AG08396 (cell line): ENCODE measurements around the gene TMEM200A.

Source experiments
- DNase-seq: peaks from one replicate; pipeline ENCODE4 v3.0.0; 2012; ENCODE audit warnings: low spot score, mixed read lengths

Gene TMEM200A

DNA sequence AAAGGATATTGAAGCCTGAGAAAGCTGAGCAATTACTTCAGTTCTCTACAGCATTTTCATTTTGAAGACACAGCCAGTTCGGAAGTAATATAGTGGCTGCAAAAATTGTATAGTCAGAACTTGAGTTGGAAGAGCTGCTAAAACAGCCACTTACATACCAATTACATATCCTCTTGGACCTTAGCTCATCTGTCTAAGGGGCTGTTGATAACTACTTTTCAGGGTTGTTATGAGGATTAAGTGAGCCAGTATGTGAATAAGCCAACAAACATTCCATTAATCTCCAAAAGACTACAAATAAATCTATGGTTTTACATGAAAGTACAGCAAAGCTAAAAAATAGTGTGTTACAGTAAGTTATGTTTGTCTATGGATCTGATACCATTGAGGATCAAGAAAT lies 59.7 kb downstream of the TMEM200A start:
- DNase-seq = no peak

DNA sequence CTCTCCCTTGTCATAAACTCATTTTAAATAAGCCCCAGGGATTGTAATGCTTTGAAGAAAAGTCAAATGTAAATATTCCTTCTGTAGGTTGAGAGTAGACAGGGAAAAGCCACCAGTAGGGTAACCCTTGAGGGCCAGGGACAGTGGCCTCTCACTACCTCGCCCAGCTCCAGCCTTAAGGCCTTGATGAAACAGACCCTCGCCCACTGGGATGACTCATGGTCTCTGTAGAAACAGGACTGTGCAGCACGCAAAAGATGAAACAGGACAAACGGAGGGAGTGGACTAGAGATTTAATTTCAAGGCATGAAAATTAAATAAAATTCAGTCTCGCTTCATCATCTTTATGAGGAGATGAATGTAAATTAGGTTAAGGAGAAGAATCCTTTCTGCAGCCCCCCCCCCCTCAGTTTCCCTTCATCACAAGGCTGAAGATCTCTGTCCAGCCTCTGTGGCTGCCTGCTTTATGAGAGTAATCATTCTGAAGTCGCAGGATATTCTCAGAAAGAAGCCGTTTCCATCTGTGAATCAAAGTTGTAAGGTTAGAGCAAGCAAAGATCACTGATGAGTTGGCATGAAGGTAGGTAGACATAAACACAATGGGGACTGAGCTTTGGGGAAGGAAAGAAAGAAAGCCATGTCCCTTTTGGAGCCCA lies 60.4 kb downstream of the TMEM200A start:
- no peak for DNase-seq

DNA sequence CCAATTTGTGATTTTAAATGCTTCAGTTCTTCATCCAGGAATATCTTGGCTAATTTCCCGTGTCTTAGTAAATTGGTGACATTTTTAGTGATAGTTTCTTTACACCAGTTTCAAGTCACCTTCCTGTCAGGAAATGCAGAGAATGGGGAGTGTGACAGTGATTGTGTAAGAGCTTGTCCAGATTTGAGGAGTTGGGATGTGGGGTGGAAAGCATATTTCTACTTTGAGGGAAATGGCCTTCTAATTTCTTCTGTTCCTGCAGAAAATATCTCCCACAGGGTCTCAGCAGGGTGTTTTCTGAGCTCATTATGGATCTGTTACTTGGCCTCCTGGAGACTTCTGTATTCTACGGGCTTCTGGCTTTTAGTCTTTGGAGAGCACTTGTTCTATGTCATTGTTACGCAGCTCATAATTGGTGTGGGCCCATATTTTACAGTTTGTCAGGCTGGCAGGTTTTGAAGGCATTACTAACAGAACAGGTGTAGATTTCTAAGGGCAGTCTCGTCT lies 65.6 kb downstream of the TMEM200A start:
- no peak for DNase-seq

DNA sequence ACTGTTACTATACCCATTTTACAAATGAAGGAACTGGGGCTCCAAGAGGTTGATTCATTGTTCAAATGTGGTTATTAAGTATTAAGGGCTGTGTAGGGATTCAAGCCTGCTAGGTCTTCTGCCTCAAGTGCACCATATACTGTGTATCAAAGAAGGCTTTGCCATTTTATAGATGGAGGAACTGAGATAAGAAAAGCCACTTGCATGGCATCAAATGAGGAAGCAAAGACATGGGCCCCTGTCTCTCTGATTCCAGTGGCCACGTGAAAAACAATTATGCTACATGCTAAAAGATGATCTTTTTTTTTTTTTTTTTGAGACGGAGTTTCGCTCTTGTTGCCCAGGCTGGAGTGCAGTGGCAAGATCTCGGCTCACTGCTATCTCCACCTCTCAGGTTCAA lies 67.0 kb downstream of the TMEM200A start:
- DNase-seq = no peak

DNA sequence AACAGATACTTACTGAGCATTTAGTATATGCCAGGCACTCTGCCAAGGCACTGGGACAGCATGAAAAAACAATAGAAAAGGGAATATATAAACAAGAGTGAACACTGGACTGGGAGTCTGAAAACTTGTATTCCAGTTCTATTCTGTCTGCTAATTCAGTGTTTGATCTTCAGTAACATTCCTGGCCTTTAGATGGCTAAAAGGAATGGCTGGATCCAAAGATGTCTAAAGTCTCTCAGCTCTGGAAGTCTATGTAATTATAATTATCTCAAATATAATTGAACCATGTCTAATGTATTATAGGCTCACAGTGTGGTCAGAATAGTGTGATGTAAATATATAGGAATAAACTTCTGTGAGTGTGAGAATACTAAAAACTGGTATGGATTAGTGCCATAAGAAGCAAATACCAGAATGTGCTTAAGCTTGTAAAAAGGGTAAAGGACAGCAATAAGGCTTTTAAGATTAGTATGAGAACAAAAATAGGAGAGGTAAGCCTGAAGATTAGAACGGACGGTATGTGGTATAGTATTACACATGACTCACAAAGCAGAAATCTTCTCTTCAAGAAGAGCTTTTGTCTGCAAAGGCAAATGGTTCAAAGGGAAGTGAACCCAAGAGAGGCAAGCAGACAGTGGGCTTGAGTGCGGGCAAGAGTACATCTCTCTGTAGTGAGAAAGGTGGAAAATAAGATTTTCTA lies 68.5 kb downstream of the TMEM200A start:
- no peak for DNase-seq

DNA sequence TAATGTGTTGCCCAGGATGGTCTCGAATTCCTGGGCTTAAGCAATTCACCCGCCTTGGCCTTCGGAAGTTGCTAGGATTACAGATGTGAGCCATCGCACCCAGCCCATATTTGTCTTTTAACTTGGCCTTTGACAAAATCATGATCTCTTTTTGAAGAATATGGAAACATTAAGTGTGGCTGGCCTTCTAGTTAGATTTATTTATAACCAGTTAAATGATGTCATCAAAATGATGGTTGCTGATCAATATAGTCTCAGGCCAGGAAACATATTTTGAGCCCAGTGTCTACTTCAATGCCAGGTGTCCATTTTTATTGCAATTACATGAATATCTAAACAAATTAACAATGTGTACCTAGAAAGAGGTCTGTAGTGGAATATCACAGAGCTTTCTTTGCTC lies 69.4 kb downstream of the TMEM200A start:
- DNase-seq = no peak

DNA sequence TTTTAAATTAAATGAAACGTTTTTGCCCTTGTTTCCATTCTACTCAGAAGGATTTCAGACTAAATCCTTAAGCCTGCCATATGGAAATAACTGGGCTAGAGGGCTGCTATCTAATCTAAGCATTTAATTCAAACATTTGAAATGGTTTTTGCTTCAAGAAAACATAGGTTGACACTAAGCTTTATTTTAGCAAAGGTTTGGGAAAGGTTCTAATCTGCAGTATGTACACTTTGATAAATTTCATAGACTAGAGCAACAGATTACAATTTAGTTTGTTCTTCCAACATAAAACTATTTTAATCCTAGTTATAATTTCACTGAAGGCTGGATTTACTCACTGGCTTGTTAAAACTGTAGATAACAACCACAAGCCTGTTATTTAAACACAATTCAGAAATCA lies 72.1 kb downstream of the TMEM200A start:
- DNase-seq = no peak

DNA sequence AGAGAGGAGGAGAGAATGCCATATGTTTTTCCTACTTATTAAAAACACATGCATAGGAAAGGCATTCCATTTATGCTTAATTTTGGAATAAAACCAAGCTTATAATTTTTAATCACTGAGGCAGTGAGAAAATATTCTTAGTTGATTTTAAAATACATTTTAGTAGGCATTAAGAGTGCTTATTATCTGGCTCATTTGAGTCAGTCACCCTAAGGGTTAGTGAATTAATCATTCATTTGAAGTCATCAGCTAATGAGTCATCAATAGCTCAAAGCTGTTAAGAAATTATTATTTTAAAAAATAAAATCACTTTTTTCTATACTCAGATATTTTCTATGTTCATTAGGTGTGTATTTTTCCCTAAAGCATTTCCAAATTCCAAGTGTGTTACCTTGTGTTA lies 81.6 kb downstream of the TMEM200A start:
- DNase-seq = no peak

DNA sequence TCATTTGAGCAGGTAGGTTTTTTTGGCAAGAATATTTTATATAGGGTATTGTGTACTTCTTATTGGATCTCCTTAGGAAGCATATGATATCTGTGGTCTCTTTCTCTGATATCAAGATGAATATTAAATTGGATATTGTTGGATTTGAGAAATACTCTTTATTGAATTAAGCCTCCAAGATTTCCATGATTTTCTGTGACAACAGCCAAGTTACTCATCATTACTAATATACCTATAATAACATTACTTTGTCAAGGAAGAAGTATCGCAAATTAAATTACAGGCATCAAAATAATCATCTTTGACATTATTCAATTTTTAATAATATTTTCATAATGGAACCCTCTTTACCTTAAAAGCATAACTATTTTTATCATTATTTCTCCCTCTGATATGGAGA lies 86.5 kb downstream of the TMEM200A start:
- no peak for DNase-seq

DNA sequence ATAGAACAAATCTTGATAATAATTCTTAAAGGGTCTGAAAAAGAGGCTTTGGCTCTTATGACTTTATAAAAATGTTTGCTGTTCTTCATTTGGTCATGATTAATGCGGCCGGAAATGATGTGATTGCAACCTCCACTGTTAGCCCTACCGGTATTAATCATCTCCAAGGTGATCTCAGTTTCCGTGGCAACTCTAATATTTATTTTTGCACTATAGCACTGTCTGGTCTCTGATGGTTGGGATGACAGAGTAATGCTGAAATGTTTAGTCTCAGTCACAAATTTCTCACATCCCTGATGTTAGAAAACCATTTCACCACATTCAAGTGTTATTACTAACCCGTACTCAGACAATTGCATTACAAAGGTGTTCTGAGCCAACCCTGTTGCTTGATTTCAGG lies 87.4 kb downstream of the TMEM200A start:
- no peak for DNase-seq

DNA sequence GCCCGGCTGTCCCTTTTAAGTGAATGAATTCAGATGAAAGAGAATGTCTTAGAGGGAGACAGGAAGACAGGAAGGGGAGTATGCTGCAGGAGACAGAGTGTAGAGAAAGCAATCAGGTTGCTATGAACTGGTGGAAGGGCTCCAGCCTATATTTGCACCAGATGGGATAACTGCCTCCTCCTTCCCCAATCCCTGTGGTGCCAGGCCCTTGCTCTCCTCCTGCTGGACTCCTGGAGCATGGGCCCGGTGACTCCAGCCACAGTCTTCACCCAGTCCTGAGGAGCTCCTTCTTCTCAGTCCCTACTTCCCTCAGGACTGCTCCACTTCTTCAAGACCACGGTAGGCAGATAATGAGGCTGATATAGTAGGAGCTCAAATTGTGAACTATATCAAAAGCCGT lies 91.8 kb downstream of the TMEM200A start:
- DNase-seq = no peak

DNA sequence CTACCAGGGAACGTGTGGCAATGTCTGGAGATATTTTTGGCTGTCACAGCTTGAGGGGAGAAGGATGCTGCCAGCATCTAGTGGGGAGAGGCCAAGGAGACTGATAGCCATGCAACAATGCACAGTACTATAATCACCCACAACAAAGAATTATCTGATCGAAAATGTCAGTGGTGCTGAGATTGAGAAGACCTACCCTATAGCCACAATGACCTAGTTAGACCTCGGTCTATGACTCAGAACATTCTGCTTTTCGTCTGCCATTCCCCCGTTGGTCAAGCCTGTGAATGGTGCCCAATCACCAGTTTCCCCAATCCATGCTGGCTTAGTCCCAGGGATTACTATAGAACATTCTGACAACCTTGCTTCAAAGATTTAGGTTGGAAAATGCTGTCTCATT lies 93.5 kb downstream of the TMEM200A start:
- DNase-seq = no peak

DNA sequence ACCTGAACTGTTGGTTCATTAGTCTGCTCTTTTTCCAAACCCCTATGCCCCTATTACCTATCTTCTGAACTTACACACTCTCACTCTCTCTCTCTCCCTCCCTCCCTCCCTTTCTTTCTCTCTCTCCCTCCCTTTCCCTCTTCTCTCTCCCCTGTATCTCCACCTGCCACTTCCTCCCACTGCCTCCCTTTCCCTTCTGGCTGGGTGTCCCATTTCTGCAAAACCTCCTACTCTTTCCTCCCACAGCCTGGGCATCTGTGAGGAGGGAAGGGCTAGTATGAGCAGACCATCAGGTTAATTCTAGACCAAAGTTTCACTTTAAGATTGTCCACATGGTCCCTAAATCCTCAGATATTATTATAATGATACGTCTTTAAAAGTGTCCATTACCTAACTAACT lies 95.1 kb downstream of the TMEM200A start:
- no peak for DNase-seq

DNA sequence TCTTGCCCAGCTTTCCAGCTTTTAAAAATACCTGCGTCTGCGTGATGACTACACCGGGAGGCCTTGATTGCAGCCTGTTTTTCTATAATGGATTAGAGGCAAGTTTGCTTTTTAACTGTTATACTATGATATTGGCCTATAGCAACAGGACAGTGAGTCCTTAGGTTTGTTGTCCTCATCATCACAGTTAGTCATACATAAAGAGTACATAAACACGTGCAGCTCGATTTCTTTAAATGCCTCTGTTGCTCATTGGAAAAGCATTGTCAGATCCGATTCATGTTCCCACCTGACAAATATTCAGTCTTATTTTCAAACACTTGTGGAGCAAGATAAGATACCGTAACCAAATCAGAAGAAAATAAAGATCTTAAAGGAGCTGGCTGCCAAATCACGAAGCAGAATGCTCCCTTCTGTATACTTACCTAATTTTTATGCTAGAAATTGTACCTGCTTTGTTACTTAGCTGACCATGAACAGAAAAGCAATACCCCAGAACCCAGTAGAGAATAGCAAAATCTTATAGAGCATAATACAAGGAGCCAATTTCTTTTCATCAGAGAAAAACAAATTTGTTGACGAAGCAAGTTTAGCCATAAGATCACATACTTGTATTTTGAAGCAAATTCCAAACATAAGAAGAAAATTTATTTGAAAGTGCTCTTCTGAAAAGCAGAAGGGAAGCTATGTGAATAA lies 100.4 kb downstream of the TMEM200A start:
- no peak for DNase-seq

DNA sequence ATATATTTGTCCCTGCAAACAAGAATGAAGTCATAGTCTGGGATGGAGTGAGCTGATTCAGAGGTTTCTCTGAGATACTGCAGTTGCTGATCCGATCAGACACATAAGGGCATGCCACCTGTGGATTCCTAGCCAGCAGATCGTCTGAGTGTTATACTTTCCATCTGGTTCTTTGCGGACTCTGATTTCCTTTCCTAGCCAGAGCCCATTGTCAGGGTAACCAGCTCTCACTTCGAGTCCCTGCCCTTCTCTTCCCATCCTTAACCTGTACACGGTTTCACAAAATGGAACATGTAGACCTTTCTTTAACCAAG lies 100.9 kb downstream of the TMEM200A start:
- no peak for DNase-seq

DNA sequence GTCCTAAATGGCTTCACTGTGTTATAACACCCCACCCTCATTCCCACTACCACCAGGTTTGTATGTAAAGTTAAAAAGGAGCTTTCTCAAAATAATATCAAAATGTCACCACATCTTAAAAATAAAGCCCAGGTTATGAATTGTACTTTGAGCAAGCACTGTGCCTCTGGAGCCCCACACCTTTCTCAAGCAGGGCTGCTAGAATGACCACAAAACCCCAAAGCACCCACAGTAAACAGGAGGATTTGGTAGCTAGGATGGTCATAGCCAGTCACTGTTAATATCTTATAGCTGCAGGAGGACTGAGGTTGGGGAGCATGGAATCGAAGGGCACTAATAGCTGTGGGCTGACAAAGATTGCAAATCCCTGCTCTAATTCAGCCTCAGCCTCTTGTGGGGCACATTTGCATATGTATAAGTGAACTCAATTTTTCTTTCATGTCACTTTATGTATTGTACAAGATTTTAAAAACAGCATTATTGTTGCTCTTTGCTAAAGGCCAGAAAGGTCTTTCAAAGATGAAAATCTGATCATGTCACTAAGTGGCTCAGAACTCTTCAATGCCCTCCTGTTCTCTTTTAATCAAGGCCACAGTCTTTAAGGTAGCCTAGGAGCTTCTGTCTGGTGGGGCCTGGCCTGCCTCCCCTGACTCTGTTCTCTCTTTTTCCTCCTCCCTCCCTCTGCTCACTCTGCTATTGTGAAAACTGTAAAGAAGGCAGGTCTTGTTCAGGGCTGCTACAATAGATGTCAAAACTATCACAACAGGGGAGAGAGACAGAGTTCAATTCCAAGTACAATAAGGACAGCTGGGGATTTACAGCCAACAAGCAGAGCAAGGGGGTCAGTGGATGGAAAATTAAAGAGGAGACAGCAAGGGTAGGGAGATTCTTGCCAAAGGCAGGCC lies 101.6 kb downstream of the TMEM200A start:
- no peak for DNase-seq

DNA sequence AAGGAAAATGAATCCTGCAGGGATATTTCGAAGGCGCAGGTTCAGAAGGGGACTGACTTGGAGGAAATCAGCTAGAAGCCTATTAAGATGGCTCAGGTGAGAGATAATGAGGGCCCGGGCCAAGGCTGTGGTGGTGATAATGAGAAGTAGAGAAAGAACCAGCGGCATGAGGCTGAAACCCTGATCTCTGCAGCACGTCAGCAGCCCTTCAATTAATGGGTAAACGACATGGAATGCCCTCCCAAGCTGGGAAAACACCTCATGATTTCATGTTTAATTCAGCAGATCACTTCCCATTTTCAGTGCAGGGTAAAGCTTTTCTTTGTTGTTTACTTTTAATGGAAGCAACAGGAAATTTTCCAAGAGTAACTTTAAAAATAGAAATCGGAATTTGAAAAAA lies 104.9 kb downstream of the TMEM200A start:
- no peak for DNase-seq

DNA sequence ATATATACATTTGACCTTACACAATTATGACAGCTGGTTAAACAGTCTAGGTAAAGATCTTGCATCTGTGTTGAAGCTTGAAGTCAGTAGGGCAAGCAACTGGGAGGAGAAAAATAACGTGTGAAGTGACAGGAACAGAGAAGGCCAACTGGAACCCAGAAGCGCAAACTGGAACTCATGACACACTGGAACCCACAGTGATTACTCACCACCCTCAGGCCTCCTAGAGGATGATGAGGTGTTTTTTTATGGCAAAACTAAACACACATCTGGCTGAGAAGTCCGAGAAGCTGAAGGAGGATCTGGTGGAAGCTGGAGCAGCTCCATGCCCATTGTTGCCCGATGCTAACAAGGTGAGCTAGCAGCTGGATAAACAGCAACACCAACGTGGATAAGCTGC lies 108.1 kb downstream of the TMEM200A start:
- peak; percentile 62 for DNase-seq

DNA sequence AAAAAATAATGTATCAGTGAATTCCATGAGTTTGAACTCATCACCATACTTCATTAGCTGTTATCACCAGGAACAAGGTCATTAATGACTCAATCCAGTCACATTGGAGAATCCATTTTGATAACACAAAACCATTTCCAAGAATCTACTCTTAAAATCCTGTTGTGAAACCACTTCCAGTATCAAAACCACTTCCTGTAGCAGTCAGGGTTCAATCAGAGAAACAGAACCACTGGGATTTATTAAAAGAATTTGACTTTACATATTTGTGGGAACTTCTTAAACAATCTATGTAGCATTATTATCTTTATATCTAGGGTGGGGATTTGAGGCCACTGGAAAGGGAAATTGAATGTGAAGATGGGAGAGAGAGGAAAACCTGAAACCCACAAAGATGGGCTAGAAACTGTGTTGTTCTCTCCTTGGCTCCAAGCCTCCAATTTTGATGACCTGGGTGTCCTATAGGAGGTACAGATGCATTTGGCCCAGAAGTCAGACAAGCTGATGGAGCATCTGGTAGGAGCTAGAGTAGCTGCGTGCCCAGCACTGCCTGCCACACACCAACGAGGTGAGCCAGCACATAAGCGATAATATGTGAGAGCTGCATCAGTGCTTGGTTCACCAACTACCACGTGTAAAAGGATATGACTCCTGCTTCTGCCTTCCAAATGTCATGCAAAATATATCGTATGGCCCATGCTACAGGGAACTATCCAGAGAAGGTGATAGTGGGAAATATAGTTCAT lies 117.0 kb downstream of the TMEM200A start:
- no peak for DNase-seq

DNA sequence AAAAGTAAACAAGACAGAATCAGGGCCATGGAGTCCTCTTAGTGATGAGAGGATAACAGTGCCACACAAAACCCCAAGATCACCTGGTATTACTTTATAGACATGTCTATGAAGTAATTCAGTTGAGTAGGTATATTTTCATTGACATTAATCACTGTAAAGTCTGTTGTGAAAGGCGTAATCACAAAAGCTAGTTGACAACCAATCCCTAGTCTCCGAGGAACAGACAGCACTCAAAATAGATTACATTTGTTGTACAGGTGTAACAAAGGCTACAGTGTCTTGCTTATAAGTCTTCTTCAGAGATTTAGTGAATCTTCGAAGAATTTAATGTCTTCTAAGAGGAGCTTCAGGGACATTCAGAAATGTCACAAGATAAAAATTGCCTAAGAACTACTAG lies 120.1 kb downstream of the TMEM200A start:
- no peak for DNase-seq

DNA sequence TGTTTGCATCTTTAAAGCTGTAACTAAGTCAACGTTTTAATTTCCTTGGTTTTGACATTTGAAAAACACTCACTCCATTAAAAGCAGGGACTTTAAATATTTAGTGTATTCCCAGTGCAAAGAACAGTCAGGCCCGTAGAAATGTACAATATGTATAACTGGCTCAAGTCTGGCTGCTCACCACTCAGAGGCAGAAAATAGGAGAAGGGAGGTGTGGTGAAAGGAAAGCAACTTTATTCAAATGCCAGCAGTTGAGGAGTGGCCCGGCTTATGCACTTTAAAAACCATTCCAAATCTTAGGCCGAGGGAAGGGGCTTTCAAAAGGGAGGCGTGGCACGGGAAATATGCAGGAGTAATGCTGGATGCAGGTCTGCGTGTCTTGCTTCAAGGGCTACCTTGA lies 120.6 kb downstream of the TMEM200A start:
- no peak for DNase-seq

DNA sequence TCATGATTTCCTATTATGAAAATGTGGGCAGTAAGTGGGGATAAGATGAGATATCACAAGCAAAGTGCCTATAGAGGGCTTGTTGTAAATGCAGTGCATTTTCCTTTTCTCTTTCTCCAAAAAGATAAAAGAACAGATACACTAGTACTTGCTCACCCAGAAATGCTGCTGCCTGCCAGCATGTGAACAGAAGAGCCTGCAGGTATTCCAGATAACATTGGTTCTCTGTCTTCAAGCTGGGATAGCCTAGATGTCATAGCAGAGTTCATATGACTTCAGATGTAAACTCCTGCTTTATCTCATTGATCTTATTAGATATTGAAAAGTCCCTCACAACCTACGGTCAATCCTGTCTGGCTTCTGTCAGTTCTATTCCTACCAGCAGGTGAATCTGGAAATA lies 123.7 kb downstream of the TMEM200A start:
- DNase-seq = no peak
